Endothelial cell of umbilical vein (primary cell): ENCODE measurements around the gene SLC25A45. TPM values are rescaled to one million over a fixed set of nuclear protein-coding genes. Genes with fewer than 3 reads are reported as not detected.

Experiments
- BruUV-seq: library from RNA; stranded (reverse); fragments of 400-500 nt; replicated peaks from 2 replicates; lab custom pipeline; 2021; lab: Mats Ljungman, UMichigan
- CTCF ChIA-PET: fragments of 300-600, 350-600 bp; sonication (Branson Sonifier 250); formaldehyde crosslinking; loops from one replicate; lab custom pipeline; 2021; ENCODE audit warnings: antibody characterized with exemption, inconsistent platforms; lab: Charles Lee
- POLR2A ChIA-PET: fragments of 300-600, 350-600 bp; sonication (Branson Sonifier 250); formaldehyde crosslinking; loops from one replicate; lab custom pipeline; 2021; ENCODE audit warnings: antibody characterized with exemption, inconsistent platforms; lab: Charles Lee
- DNase-seq: peaks from one replicate; pipeline ENCODE4 v3.0.0-alpha.2; 2011; ENCODE audit warnings: low read depth, low spot score
- FAIRE-seq: peaks from 2 replicates; lab custom pipeline; 2011; peaks lifted over from hg19 to GRCh38; lab: Jason Lieb, UNC
- H2AFZ ChIP-seq: 2 replicates; pipeline ENCODE4 v1.6.0; 2012; ENCODE audit warnings: low read depth, low read length, control low read depth, inconsistent platforms
- H3K27ac ChIP-seq: 2 replicates; pipeline ENCODE4 v1.5.1; 2011; ENCODE audit warnings: low read depth, mild to moderate bottlenecking, control low read depth, low read length, moderate library complexity; ENCODE audit not compliant: insufficient read depth
- H3K27me3 ChIP-seq, 2 experiments: 2 replicates each; pipeline versions ENCODE4 v1.6.0 to v1.6.1; 2011; ENCODE audit warnings: low read length in 2 of 2, mixed read lengths in 1 of 2; ENCODE audit not compliant: control insufficient read depth in 2 of 2, insufficient read depth in 2 of 2
- H3K36me3 ChIP-seq, 2 experiments: 2 replicates in 1 of 2; 3 replicates in 1 of 2; pipeline ENCODE4 v1.5.1; 2011; ENCODE audit warnings: low read length in 2 of 2, mild to moderate bottlenecking in 1 of 2, moderate library complexity in 1 of 2; ENCODE audit not compliant: control insufficient read depth in 2 of 2, insufficient read depth in 2 of 2; ENCODE audit errors: extremely low read depth in 1 of 2
- H3K4me1 ChIP-seq: 3 replicates; pipeline ENCODE4 v1.5.1; 2011; ENCODE audit warnings: mild to moderate bottlenecking, low read length; ENCODE audit not compliant: control insufficient read depth, insufficient read depth; ENCODE audit errors: extremely low read depth
- H3K4me2 ChIP-seq: 2 replicates; pipeline ENCODE4 v1.6.1; 2011; ENCODE audit warnings: low read length, control low read depth, mixed read lengths; ENCODE audit not compliant: insufficient read depth
- H3K4me3 ChIP-seq, 3 experiments: fragments of 200-600 bp in 1 of 3; sonication (generic), shearing (Covaris generic) in 1 of 3; replicated peaks in 1 of 3; 2 replicates each; pipeline ENCODE4 v1.5.1; 2011 to 2016; ENCODE audit warnings: control low read depth in 3 of 3, low read length in 3 of 3, mild to moderate bottlenecking in 2 of 3, inconsistent platforms in 1 of 3, low read depth in 1 of 3, moderate library complexity in 1 of 3; ENCODE audit not compliant: insufficient read depth in 1 of 3
- H3K79me2 ChIP-seq: 2 replicates; pipeline ENCODE4 v1.6.0; 2012; ENCODE audit warnings: low read length, inconsistent platforms; ENCODE audit not compliant: control insufficient read depth, insufficient read depth
- H3K9ac ChIP-seq: replicated peaks from 2 replicates; pipeline ENCODE3; 2011; ENCODE audit warnings: low read length, control low read depth; ENCODE audit not compliant: insufficient read depth; ENCODE audit errors: extremely low read depth
- H3K9me1 ChIP-seq: replicated peaks from 3 replicates; pipeline ENCODE4 v1.6.0; 2011; ENCODE audit warnings: mild to moderate bottlenecking, low read length; ENCODE audit not compliant: control insufficient read depth, insufficient read depth; ENCODE audit errors: extremely low read depth
- H3K9me3 ChIP-seq: replicated peaks from 2 replicates; pipeline ENCODE4 v1.5.1; 2012; ENCODE audit warnings: low read length, inconsistent platforms; ENCODE audit not compliant: control insufficient read depth, insufficient read depth
- H4K20me1 ChIP-seq: replicated peaks from 2 replicates; pipeline ENCODE3; 2011; ENCODE audit warnings: mild to moderate bottlenecking, low read length; ENCODE audit not compliant: control insufficient read depth, insufficient read depth; ENCODE audit errors: extremely low read depth
- CTCF ChIP-seq, 2 donors: IDR thresholded peaks; 1 replicate in 1 of 2; 2 replicates in 1 of 2; pipeline ENCODE4 v1.5.1; 2011; ENCODE audit warnings: low read length in 2 of 2, mild to moderate bottlenecking in 2 of 2, moderate library complexity in 2 of 2, control low read depth in 1 of 2, inconsistent platforms in 1 of 2, low read depth in 1 of 2; ENCODE audit not compliant: insufficient read depth in 1 of 2; ENCODE audit errors: extremely low read depth in 1 of 2
- EZH2 ChIP-seq: IDR thresholded peaks from 2 replicates; pipeline ENCODE4 v1.6.1; 2012; ENCODE audit warnings: borderline replicate concordance, low read depth, mild to moderate bottlenecking, moderate library complexity, low read length, inconsistent platforms; ENCODE audit not compliant: severe bottlenecking
- FOS ChIP-seq: IDR thresholded peaks from 2 replicates; pipeline ENCODE4 v1.6.1; 2011; ENCODE audit warnings: mild to moderate bottlenecking, low read length, moderate library complexity, borderline replicate concordance; ENCODE audit not compliant: insufficient read depth
- GATA2 ChIP-seq: IDR thresholded peaks from 2 replicates; pipeline ENCODE4 v1.7.0; 2011; ENCODE audit warnings: low read depth, mild to moderate bottlenecking, moderate library complexity, mixed read lengths, low read length; ENCODE audit not compliant: insufficient read length, insufficient read depth
- JUN ChIP-seq: IDR thresholded peaks from 2 replicates; pipeline ENCODE4 v1.6.1; 2011; ENCODE audit warnings: borderline replicate concordance, low read depth; ENCODE audit not compliant: insufficient read length, insufficient read depth
- MAX ChIP-seq: IDR thresholded peaks from 2 replicates; pipeline ENCODE4 v1.6.1; 2011; ENCODE audit not compliant: insufficient read depth, insufficient read length
- MYC ChIP-seq: IDR thresholded peaks from one replicate; pipeline ENCODE4 v1.6.1; 2011; ENCODE audit warnings: mild to moderate bottlenecking, low read depth, low read length
- POLR2A ChIP-seq: IDR thresholded peaks from 2 replicates; pipeline ENCODE4 v1.6.1; 2012; ENCODE audit warnings: low read depth, mild to moderate bottlenecking, control low read depth, low read length
- POLR2AphosphoS5 ChIP-seq: IDR thresholded peaks from 2 replicates; pipeline ENCODE4 v1.6.1; 2012; ENCODE audit warnings: low read depth, mild to moderate bottlenecking, control low read depth, low read length, moderate library complexity; ENCODE audit not compliant: insufficient read depth
- dilution Hi-C: fragments of 300-500 bp; cut with MboI; formaldehyde crosslinking; loops from one replicate; pipeline ENCODE4 v1.15.0; 2019; ENCODE audit warnings: low sequenced_read_pairs; ENCODE audit not compliant: extremely low pct_ligation_motif_present
- intact Hi-C: fragments of 100-400 bp; cut with micrococcal nuclease; formaldehyde crosslinking; loops from one replicate; pipeline ENCODE4 v1.10.0; 2022
- polyA plus RNA-seq, 4 experiments: library from polyadenylated mRNA; depleted of rRNA in 3 of 4; stranded (reverse) in 3 of 4; unstranded in 1 of 4; fragments of >200 nt; gene quantifications; 2 replicates each; pipeline versions ENCODE4 v1.2.1 to v1.2.3, GENCODE V29; 2011 to 2012; ENCODE audit warnings: missing spikeins in 1 of 4
- total RNA-seq: library from RNA; stranded (reverse); gene quantifications from 2 replicates; pipeline ENCODE4 v1.2.3, GENCODE V29; 2021

The SLC25A45 gene
- total and polyA plus RNA-seq, 2 donors (not counting 3 experiments of a cell fraction or from before 2014, with no cell fraction given) = 1.2 to 3.1 TPM

GRCh38 chr11:65375012-65375411 is 7.4 kb downstream of the SLC25A45 start:
- H3K79me2 ChIP-seq = no peaks in the 10 kb centered on the region
- FAIRE-seq = no peak
- no peak overlapping the region for H3K4me2 ChIP-seq
- H3K4me3 ChIP-seq = no peak overlapping the region
- no peak overlapping the region for H2AFZ ChIP-seq
- DNase-seq = no peak
- dilution Hi-C loops = no loop called here
- H4K20me1 ChIP-seq = no peaks in the 10 kb centered on the region
- peaks cover 9% of the 10 kb centered on the region for H3K4me1 ChIP-seq
- no peak overlapping the region for H3K27ac ChIP-seq
- CTCF ChIA-PET = interaction anchor here (1.4 kb wide), 1 partner anchor 136 kb away, joined by 4 read pairs; no protein-coding TSS in a partner anchor
- H3K27me3 ChIP-seq = no peaks in the 10 kb centered on the region
- no peaks in the 10 kb centered on the region for H3K36me3 ChIP-seq
- no peak for TF ChIP-seq POLR2AphosphoS5
- TF ChIP-seq JUN = no peak
- TF ChIP-seq MYC = no peak
- TF ChIP-seq GATA2 = no peak
- no peak for TF ChIP-seq POLR2A
- no peak for TF ChIP-seq FOS
- no peak for TF ChIP-seq MAX
- no peak for TF ChIP-seq EZH2
- no peak for TF ChIP-seq CTCF (IDR thresholded peaks at IDR 0.05; ENCODE audit: extremely low read depth in 1 of 2, insufficient read depth in 1 of 2, low read depth in 1 of 2, low read length in 2 of 2)
- intact Hi-C loops = no loop called here
- H3K9ac ChIP-seq = no peak overlapping the region
- H3K9me3 ChIP-seq = no peaks in the 10 kb centered on the region
- H3K9me1 ChIP-seq = no peaks in the 10 kb centered on the region
- POLR2A ChIA-PET = no interaction called here
- no TSS peak for BruUV-seq
